Fibroblast of skin of right biceps (primary cell): ENCODE measurements around the gene ARHGEF19.
"Not testable (repeated sequence)": the region's sequence is repeated elsewhere in the genome, so short reads cannot be mapped to it uniquely, and the experiment has no call there.

Source experiments
- DNase-seq: peaks from one replicate; pipeline ENCODE4 v3.0.0-alpha.2; 2013

Gene ARHGEF19

GRCh38 chr1:16178596-16179497, 33.6 kb downstream of the ARHGEF19 start:
- DNase-seq, result no peak

- DNase-seq, result no peak
Observed at GRCh38 chr1:16177306-16177705, 35.1 kb downstream of the ARHGEF19 start.

- no peak for DNase-seq
Observed at GRCh38 chr1:16176653-16177052, 35.8 kb downstream of the ARHGEF19 start.

- DNase-seq, result peak; percentile 95
Observed at GRCh38 chr1:16175610-16176553, 36.6 kb downstream of the ARHGEF19 start.

- no peak for DNase-seq
Observed at GRCh38 chr1:16174886-16175598, 37.4 kb downstream of the ARHGEF19 start.

- DNase-seq, result no peak
Observed at GRCh38 chr1:16174261-16174868, 38.1 kb downstream of the ARHGEF19 start.

GRCh38 chr1:16173447-16174260, 38.8 kb downstream of the ARHGEF19 start:
- peak; percentile 81 for DNase-seq

GRCh38 chr1:16172964-16173446, 39.4 kb downstream of the ARHGEF19 start:
- peak; percentile 59 for DNase-seq

GRCh38 chr1:16172218-16172830, 40.1 kb downstream of the ARHGEF19 start:
- DNase-seq, result no peak

GRCh38 chr1:16171314-16172151, 40.9 kb downstream of the ARHGEF19 start:
- no peak for DNase-seq

GRCh38 chr1:16170283-16170673, 42.2 kb downstream of the ARHGEF19 start:
- no peak for DNase-seq

- no peak for DNase-seq
Observed at GRCh38 chr1:16168622-16169360, 43.7 kb downstream of the ARHGEF19 start.

GRCh38 chr1:16168144-16168495, 44.3 kb downstream of the ARHGEF19 start:
- not testable (repeated sequence) for DNase-seq

GRCh38 chr1:16167331-16168143, 44.9 kb downstream of the ARHGEF19 start:
- no peak for DNase-seq

- DNase-seq, result no peak
Observed at GRCh38 chr1:16166117-16166516, 46.3 kb downstream of the ARHGEF19 start.

- DNase-seq, result no peak
Observed at GRCh38 chr1:16165548-16165947, 46.9 kb downstream of the ARHGEF19 start.

GRCh38 chr1:16165073-16165364, 47.4 kb downstream of the ARHGEF19 start:
- DNase-seq, result no peak

- peak; percentile 97 for DNase-seq
Observed at GRCh38 chr1:16164213-16165072, 48.0 kb downstream of the ARHGEF19 start.
